Tibial nerve (tissue), 4 donors: ENCODE data around the gene EN2.

ENCODE experiments used
- CTCF ChIP-seq, 5 experiments: fragments of 200-600 bp in 3 of 5; fragments of 450-650 bp in 2 of 5; sonication (generic) in 3 of 5; IDR thresholded peaks; one replicate each; pipeline ENCODE4 v1.5.1; 2016 to 2019; ENCODE audit warnings: antibody characterized with exemption in 5 of 5, mild to moderate bottlenecking in 3 of 5, moderate library complexity in 2 of 5
- EP300 ChIP-seq, 2 donors: sonication (generic); formaldehyde crosslinking; IDR thresholded peaks; one replicate each; pipeline ENCODE4 v1.6.1; 2017; ENCODE audit warnings: antibody characterized with exemption in 2 of 2, mild to moderate bottlenecking in 1 of 2
- POLR2A ChIP-seq, 2 donors: fragments of 450-650 bp; IDR thresholded peaks; one replicate each; pipeline ENCODE4 v1.6.1; 2017; ENCODE audit warnings: antibody characterized with exemption in 2 of 2, mild to moderate bottlenecking in 2 of 2, moderate library complexity in 2 of 2

DNA sequence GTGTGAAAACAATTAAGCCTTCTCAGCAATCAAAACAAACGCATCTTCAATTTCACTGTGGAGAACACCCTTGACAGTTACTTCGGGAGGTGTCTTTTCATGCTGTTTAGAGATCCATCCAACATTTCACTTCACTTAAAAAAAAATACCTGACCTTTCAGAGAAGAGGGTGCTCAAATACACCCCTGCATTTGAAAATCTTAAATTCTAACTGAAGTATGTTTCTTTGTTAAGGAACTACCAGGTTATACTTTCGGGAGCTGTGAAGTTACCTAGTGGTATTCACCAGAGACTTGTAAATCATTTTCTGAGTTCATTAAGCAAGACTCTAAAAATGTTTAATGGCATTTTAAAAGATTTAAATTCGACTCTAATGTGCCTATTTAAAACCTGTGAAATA is 49.6 kb downstream of the EN2 start:
- TF ChIP-seq POLR2A (IDR thresholded peaks at IDR 0.05) (no peak), CTCF (IDR thresholded peaks at IDR 0.05) (no peak), EP300 (IDR thresholded peaks at IDR 0.05) (no peak)
